DOHH2 (cell line): ENCODE measurements around the gene MECP2.

Experiments used
- EZH2phosphoT487 ChIP-seq: fragments of 200-600 bp; sonication (generic); IDR thresholded peaks from 2 replicates; pipeline ENCODE4 v1.6.1; 2017; ENCODE audit warnings: borderline replicate concordance, mild to moderate bottlenecking, antibody characterized with exemption, low read length, moderate library complexity, mixed read lengths
- TF ChIP-seq, protein P1 (sequence below): fragments of 200-600 bp; sonication (generic); IDR thresholded peaks from one replicate; pipeline ENCODE4 v1.5.1; 2014; ENCODE audit warnings: antibody characterized with exemption, mild to moderate bottlenecking, low read depth, low read length; ENCODE audit not compliant: poor library complexity, severe bottlenecking

- TF ChIP-seq, protein P1, sequence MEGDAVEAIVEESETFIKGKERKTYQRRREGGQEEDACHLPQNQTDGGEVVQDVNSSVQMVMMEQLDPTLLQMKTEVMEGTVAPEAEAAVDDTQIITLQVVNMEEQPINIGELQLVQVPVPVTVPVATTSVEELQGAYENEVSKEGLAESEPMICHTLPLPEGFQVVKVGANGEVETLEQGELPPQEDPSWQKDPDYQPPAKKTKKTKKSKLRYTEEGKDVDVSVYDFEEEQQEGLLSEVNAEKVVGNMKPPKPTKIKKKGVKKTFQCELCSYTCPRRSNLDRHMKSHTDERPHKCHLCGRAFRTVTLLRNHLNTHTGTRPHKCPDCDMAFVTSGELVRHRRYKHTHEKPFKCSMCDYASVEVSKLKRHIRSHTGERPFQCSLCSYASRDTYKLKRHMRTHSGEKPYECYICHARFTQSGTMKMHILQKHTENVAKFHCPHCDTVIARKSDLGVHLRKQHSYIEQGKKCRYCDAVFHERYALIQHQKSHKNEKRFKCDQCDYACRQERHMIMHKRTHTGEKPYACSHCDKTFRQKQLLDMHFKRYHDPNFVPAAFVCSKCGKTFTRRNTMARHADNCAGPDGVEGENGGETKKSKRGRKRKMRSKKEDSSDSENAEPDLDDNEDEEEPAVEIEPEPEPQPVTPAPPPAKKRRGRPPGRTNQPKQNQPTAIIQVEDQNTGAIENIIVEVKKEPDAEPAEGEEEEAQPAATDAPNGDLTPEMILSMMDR: no peak
- no peak for TF ChIP-seq EZH2phosphoT487
Observed at GRCh38 chrX:154142386-154142785, 44.9 kb upstream of the MECP2 start.
